ENCODE measurements around the gene DNAJC28. TPM values are rescaled to one million over a fixed set of nuclear protein-coding genes. Genes with fewer than 3 reads are reported as not detected.

The DNAJC28 gene
- polyA plus RNA-seq, 1 of the 3 experiments (the other 2 are of a cell fraction): 0.58 TPM

DNA sequence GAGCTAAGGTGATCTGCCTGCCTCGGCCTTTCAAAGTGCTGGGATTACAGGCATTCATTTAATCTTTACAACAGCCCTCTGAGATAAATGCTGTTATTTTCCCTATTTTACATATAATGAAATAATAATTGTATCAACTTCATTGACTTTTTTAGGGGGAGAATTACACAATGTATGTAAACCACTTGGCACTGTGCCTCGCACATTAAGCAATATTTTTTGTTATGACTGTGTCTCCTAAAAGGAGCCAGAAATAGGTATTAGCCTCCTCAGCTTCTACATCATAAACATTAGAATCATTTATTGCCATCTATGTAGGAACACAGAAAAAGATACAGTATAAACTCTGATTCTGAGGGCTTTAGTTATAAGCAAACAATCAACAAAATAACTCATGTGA, 1.1 kb upstream of the DNAJC28 start:
- Histone ChIP-seq H3K27me3 (ENCODE audit: insufficient read depth) (no peaks in the 10 kb centered on the region), H3K27ac (ENCODE audit: low read depth in 2 of 2, low read length in 1 of 2) (no peak overlapping the region), H3K4me1 (ENCODE audit: control insufficient read depth in 1 of 2, insufficient read depth in 2 of 2, low read depth in 1 of 2, low read length in 1 of 2) (no peaks in the 10 kb centered on the region), H2AFZ (ENCODE audit: low read depth) (no peak overlapping the region), H3K79me2 (ENCODE audit: insufficient read depth) (no peaks in the 10 kb centered on the region), H3K9me3 (no peaks in the 10 kb centered on the region), H4K20me1 (ENCODE audit: insufficient read depth) (no peaks in the 10 kb centered on the region), H3K36me3 (replicated peaks in 1 of 2; ENCODE audit: control insufficient read depth in 1 of 2, insufficient read depth in 2 of 2, low read length in 1 of 2) (no peaks in the 10 kb centered on the region), H3F3A (replicated peaks; ENCODE audit: insufficient read depth) (peaks cover 9% of the 10 kb centered on the region), H3K9me2 (no peaks in the 10 kb centered on the region), H3K4me2 (no peak overlapping the region), H3K4me3 (ENCODE audit: low read depth in 2 of 2, low read length in 1 of 2) (no peak overlapping the region), H3K9ac (no peak overlapping the region)
- TF ChIP-seq RXRA (IDR thresholded peaks at IDR 0.05; ENCODE audit: borderline replicate concordance, low read depth) (no peak), FOXJ3 (CRISPR knock-in tag; IDR thresholded peaks at IDR 0.05) (no peak), FOSL2 (IDR thresholded peaks at IDR 0.05; ENCODE audit: borderline replicate concordance, low read depth) (no peak), FOXM1 (IDR thresholded peaks at IDR 0.05; ENCODE audit: low read depth) (no peak), EZH2phosphoT487 (IDR thresholded peaks at IDR 0.05; ENCODE audit: borderline replicate concordance, low read depth) (no peak), EP300 (IDR thresholded peaks at IDR 0.05; ENCODE audit: borderline replicate concordance in 1 of 2, low read depth in 1 of 2, low read length in 1 of 2) (no peak), ELF1 (IDR thresholded peaks at IDR 0.05) (no peak), TEAD4 (IDR thresholded peaks at IDR 0.05; ENCODE audit: borderline replicate concordance, insufficient read depth) (no peak), SMC3 (IDR thresholded peaks at IDR 0.05; ENCODE audit: low read depth, low read length) (no peak), NFIC (IDR thresholded peaks at IDR 0.05; ENCODE audit: borderline replicate concordance) (no peak), JUND (IDR thresholded peaks at IDR 0.05) (no peak), TCF12 (IDR thresholded peaks at IDR 0.05) (no peak)
- TF ChIP-seq, protein P1, sequence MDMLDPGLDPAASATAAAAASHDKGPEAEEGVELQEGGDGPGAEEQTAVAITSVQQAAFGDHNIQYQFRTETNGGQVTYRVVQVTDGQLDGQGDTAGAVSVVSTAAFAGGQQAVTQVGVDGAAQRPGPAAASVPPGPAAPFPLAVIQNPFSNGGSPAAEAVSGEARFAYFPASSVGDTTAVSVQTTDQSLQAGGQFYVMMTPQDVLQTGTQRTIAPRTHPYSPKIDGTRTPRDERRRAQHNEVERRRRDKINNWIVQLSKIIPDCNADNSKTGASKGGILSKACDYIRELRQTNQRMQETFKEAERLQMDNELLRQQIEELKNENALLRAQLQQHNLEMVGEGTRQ (IDR thresholded peaks at IDR 0.05; ENCODE audit: borderline replicate concordance, low read depth, low read length): no peak
- TF ChIP-seq, protein P2, sequence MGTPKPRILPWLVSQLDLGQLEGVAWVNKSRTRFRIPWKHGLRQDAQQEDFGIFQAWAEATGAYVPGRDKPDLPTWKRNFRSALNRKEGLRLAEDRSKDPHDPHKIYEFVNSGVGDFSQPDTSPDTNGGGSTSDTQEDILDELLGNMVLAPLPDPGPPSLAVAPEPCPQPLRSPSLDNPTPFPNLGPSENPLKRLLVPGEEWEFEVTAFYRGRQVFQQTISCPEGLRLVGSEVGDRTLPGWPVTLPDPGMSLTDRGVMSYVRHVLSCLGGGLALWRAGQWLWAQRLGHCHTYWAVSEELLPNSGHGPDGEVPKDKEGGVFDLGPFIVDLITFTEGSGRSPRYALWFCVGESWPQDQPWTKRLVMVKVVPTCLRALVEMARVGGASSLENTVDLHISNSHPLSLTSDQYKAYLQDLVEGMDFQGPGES (IDR thresholded peaks at IDR 0.05; ENCODE audit: low read depth, low read length): no peak
- TF ChIP-seq, protein P3, sequence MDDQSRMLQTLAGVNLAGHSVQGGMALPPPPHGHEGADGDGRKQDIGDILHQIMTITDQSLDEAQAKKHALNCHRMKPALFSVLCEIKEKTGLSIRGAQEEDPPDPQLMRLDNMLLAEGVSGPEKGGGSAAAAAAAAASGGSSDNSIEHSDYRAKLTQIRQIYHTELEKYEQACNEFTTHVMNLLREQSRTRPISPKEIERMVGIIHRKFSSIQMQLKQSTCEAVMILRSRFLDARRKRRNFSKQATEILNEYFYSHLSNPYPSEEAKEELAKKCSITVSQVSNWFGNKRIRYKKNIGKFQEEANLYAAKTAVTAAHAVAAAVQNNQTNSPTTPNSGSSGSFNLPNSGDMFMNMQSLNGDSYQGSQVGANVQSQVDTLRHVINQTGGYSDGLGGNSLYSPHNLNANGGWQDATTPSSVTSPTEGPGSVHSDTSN (IDR thresholded peaks at IDR 0.05): no peak
- TF ChIP-seq, protein P4, sequence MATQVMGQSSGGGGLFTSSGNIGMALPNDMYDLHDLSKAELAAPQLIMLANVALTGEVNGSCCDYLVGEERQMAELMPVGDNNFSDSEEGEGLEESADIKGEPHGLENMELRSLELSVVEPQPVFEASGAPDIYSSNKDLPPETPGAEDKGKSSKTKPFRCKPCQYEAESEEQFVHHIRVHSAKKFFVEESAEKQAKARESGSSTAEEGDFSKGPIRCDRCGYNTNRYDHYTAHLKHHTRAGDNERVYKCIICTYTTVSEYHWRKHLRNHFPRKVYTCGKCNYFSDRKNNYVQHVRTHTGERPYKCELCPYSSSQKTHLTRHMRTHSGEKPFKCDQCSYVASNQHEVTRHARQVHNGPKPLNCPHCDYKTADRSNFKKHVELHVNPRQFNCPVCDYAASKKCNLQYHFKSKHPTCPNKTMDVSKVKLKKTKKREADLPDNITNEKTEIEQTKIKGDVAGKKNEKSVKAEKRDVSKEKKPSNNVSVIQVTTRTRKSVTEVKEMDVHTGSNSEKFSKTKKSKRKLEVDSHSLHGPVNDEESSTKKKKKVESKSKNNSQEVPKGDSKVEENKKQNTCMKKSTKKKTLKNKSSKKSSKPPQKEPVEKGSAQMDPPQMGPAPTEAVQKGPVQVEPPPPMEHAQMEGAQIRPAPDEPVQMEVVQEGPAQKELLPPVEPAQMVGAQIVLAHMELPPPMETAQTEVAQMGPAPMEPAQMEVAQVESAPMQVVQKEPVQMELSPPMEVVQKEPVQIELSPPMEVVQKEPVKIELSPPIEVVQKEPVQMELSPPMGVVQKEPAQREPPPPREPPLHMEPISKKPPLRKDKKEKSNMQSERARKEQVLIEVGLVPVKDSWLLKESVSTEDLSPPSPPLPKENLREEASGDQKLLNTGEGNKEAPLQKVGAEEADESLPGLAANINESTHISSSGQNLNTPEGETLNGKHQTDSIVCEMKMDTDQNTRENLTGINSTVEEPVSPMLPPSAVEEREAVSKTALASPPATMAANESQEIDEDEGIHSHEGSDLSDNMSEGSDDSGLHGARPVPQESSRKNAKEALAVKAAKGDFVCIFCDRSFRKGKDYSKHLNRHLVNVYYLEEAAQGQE (IDR thresholded peaks at IDR 0.05; ENCODE audit: low read depth, low read length): no peak
- ChIA-PET POLR2A (interaction anchor here (4.7 kb wide), 1 partner anchor 12 kb away, joined by 56 read pairs; the partner anchor contains the start of gene TMEM50B), CTCF (interaction anchor here (3.8 kb wide), 1 partner anchor 12 kb away, joined by 15 read pairs; the partner anchor contains the start of gene TMEM50B)
- no peak for DNase-seq
- 94% methylated on average over 2 of the region's 2 CpGs for WGBS (ENCODE audit: low lambda C conversion rate)

All from SK-N-SH (cell line).